ENCODE measurements around the gene RMDN2. TPM values are rescaled to one million over a fixed set of nuclear protein-coding genes. Genes with fewer than 3 reads are reported as not detected.
"Not testable (repeated sequence)": the region's sequence is repeated elsewhere in the genome, so short reads cannot be mapped to it uniquely, and the experiment has no call there.

RMDN2 gene
- polyA plus RNA-seq, 6 donors from 2014 or later: 13.0 to 24.3 (median 17.1) TPM

GRCh38 chr2:37963901-37964300 is 38.8 kb downstream of the RMDN2 start:
- not testable (repeated sequence) for DNase-seq; H3K4me3 Mint-ChIP-seq; ATAC-seq (ENCODE audit: low read depth in 2 of 2); H3K4me1 Mint-ChIP-seq; H3K27me3 Mint-ChIP-seq; H3K27ac Mint-ChIP-seq
- Mint-ChIP-seq H3K36me3 (peaks cover 22 to 38% of the 10 kb centered on the region in 2 donors), H3K9me3 (peaks cover 14 to 41% (median 36%) of the 10 kb centered on the region in 7 donors)

DNA sequence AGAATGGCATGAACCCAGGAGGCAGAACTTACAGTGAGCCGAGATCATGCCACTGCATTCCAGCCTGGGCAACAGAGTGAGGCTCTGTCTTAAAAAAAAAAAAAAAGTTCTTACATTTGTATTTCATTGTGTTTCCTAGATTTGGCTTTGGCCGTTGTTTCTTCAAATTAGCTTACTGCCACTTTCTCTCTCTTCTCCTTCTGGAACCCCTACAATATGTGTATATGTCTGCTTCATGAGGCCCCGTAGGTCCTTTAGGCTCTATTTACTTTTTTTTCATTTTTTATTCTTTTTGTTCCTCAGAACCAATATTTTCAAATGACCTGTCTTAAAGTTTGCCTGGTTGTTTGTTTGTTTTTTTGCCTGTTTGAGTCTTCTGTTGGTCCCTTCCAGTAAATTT is 41.2 kb downstream of the RMDN2 start:
- Mint-ChIP-seq H3K4me3 (no peak overlapping the region), H3K4me1 (peaks cover 4 to 10% (median 6%) of the 10 kb centered on the region in 3 donors), H3K9me3 (peaks cover 6 to 25% (median 16%) of the 10 kb centered on the region in 7 donors), H3K36me3 (peaks cover 15% of the 10 kb centered on the region in 2 donors), H3K27me3 (no peaks in the 10 kb centered on the region), H3K27ac (no peak overlapping the region)
- ATAC-seq (ENCODE audit: low read depth in 2 of 2): no peak
- no peak for DNase-seq

DNA sequence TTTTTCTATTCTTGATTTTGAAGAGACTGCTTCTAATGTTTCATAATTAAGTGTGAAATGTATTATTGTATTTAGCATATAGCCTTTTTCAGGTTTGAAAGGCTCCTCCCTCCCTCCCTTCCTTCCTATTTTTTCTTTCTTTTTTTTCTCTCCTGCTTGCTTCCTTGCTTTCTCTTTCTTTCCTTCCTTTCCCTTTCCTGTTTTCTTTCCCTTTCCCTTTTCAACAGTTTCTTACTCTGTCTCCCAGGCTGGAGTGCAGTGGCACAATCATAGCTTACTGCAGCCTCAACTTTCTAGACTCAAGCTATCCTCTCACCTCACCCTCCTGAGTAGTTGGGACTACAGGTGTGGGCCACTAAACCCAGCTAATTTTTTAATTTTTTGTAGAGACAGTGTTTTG is 44.6 kb downstream of the RMDN2 start:
- Mint-ChIP-seq H3K27ac (peak overlapping the region in 1 of 6 donors; percentile 75), H3K4me1 (peaks cover 5 to 13% (median 6%) of the 10 kb centered on the region in 3 donors), H3K4me3 (no peak overlapping the region), H3K9me3 (peaks cover 1 to 15% (median 12%) of the 10 kb centered on the region in 7 donors), H3K36me3 (peaks cover 11 to 12% of the 10 kb centered on the region in 2 donors), H3K27me3 (no peaks in the 10 kb centered on the region)
- DNase-seq (no peak), ATAC-seq (ENCODE audit: low read depth in 2 of 2) (no peak)

DNA sequence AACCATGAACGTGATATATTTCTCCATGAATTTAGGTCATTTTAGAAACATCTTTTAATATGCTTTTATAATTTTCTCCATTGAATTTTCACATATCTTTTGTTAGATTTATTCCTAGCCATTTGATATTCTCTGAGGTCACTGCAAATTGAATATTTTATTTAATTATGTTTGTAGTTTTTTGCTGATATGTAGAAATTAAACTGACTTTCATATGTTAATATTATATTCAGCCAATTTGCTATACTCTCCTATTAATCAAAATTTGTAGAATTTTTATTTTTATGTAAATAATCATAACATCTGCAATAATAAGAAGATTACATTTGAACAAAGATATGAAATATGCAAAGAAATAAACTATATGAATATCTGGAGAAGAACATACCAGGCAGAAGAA is 46.9 kb downstream of the RMDN2 start:
- Mint-ChIP-seq H3K4me3 (no peak overlapping the region), H3K27ac (no peak overlapping the region), H3K9me3 (peaks cover 0 to 3% (median 2%) of the 10 kb centered on the region in 7 donors), H3K36me3 (peaks cover 2 to 5% of the 10 kb centered on the region in 2 donors), H3K4me1 (peaks cover 6 to 13% (median 8%) of the 10 kb centered on the region in 3 donors), H3K27me3 (no peaks in the 10 kb centered on the region)
- ATAC-seq (ENCODE audit: low read depth in 2 of 2): no peak
- DNase-seq: no peak

DNA sequence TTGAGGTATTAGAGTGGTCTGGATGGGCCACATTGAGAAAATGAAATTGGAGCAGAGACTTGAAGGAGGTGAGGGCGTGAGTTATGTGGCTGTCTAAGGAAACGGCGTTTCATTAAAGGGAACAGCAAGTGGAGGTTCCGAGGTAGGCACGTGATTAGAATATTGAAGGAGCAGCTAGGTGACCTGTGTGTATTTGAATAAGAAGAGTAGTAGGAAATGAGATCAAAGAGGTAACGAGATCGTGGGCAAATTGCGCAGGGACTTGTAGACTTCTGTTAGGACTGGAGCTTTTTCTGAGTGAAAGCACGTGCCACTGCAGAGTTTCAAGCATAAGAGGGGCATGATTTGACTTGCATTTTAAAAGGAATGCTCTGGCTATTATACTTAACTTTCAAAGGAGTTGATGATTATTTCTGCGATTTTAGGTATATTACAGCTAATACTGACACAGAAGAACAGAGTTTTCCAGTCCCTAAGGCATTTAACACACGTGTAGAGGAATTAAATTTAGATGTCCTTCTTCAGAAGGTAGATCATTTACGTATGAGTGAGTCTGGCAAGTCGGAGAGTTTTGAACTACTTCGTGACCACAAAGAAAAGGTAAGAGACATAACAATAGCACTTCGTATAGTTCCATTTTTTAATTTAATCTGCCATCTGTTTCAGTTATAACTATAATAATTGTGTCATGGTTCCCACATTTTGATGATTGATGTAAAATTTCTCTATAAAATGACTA is 48.7 kb downstream of the RMDN2 start:
- H3K4me1 Mint-ChIP-seq: peaks cover 6 to 13% (median 8%) of the 10 kb centered on the region in 3 donors

DNA sequence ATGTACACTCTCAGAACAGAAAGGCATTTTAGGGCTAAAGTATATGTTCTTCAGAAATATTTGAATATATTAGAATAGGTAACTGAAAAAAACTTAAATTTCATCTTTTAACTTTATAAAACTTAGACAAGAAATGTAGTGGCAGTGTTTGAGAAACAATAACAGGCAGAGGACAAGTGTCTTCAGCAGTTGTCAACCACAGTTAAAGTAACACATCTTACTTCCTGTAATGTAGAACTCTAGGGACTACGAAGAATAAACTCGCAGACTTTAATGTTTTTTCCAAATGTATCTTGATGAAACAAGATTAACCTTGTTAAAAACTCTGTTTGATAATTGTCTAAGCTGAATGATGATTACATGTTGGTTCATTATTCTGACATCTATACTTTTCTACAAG is 50.7 kb downstream of the RMDN2 start:
- H3K27me3 Mint-ChIP-seq: no peaks in the 10 kb centered on the region
- H3K9me3 Mint-ChIP-seq: peaks cover 0 to 2% (median 0%) of the 10 kb centered on the region in 7 donors
- H3K36me3 Mint-ChIP-seq: no peaks in the 10 kb centered on the region
- DNase-seq (no peak), ATAC-seq (ENCODE audit: low read depth in 2 of 2) (no peak)
- no peak overlapping the region for H3K27ac Mint-ChIP-seq
- peaks cover 0 to 9% (median 3%) of the 10 kb centered on the region in 3 donors for H3K4me1 Mint-ChIP-seq
- no peak overlapping the region for H3K4me3 Mint-ChIP-seq

More for the DNA sequence above, 48.7 kb downstream of the RMDN2 start:
- Mint-ChIP-seq H3K36me3 (no peaks in the 10 kb centered on the region), H3K27me3 (no peaks in the 10 kb centered on the region), H3K9me3 (peaks cover 0 to 2% (median 0%) of the 10 kb centered on the region in 7 donors), H3K27ac (peak overlapping the region in 1 of 6 donors; percentile 35), H3K4me3 (no peak overlapping the region)
- no peak for DNase-seq
- no peak for ATAC-seq (ENCODE audit: low read depth in 2 of 2)

- no peaks in the 10 kb centered on the region for H3K27me3 Mint-ChIP-seq
- H3K4me1 Mint-ChIP-seq: peaks cover 0 to 9% (median 3%) of the 10 kb centered on the region in 3 donors
- H3K9me3 Mint-ChIP-seq: peaks cover 0 to 2% (median 0%) of the 10 kb centered on the region in 7 donors
- DNase-seq: no peak
- peak overlapping the region in 2 of 6 donors; percentile 12 to 22 for H3K27ac Mint-ChIP-seq
- H3K4me3 Mint-ChIP-seq: no peak overlapping the region
- ATAC-seq (ENCODE audit: low read depth in 2 of 2): no peak
- no peaks in the 10 kb centered on the region for H3K36me3 Mint-ChIP-seq
Measured at GRCh38 chr2:37976411-37976810, 51.3 kb downstream of the RMDN2 start.

GRCh38 chr2:37982147-37982582 is 57.1 kb downstream of the RMDN2 start:
- peak overlapping the region in 6 of 8 donors; percentile 2 to 78 (median 30) for H3K4me3 Mint-ChIP-seq
- ATAC-seq (ENCODE audit: low read depth in 2 of 2): peak in 1 of 2 donors; percentile 44
- no peaks in the 10 kb centered on the region for H3K27me3 Mint-ChIP-seq
- H3K27ac Mint-ChIP-seq: no peak overlapping the region
- peaks cover 0 to 5% (median 0%) of the 10 kb centered on the region in 7 donors for H3K9me3 Mint-ChIP-seq
- no peaks in the 10 kb centered on the region for H3K36me3 Mint-ChIP-seq
- peak; percentile 54 for DNase-seq
- peaks cover 8 to 10% (median 10%) of the 10 kb centered on the region in 3 donors for H3K4me1 Mint-ChIP-seq

DNA sequence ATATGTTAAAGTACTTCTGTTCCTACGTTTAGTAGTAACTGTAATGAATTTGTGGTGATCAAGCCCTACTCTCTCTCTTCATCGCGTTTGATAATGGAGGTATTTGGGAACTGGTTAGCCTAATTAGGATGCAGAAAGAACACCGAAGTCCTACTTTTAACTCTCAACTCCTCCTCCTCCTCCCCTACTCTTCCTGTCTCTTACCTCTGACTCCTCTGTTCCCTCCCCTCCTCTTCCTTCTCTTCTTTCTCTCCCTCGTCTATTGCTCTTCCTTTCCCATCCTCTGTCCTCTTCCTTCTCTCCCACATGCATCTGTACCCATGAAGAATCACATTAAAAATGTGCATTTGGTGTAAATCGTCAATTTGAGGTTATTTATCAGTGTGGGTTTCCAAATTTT is 57.8 kb downstream of the RMDN2 start:
- ATAC-seq (ENCODE audit: low read depth in 2 of 2): no peak
- Mint-ChIP-seq H3K9me3 (peaks cover 0 to 5% (median 0%) of the 10 kb centered on the region in 7 donors), H3K4me3 (no peak overlapping the region), H3K27ac (no peak overlapping the region), H3K36me3 (no peaks in the 10 kb centered on the region), H3K27me3 (no peaks in the 10 kb centered on the region), H3K4me1 (peaks cover 8 to 10% (median 10%) of the 10 kb centered on the region in 3 donors)
- DNase-seq: no peak

DNA sequence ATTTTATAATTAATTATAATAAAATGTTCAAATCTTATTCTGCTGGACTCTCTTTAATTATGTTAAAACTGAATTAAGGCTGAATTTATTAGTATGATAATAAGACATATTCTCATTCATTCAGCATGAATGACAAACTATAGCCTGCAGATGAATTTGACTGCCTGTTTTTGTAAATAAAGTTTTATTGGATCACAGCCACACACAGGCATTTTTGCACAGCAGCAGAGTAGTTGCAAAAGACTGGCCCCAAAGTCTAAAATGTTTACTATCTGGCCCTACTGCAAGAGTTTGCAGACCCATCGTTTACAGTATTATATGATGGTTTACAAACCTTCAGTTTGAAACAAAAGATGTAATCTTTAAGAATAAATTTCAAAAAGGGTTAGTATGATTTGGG is 58.6 kb downstream of the RMDN2 start:
- no peak for DNase-seq
- H3K9me3 Mint-ChIP-seq: peaks cover 0 to 3% (median 0%) of the 10 kb centered on the region in 7 donors
- no peaks in the 10 kb centered on the region for H3K36me3 Mint-ChIP-seq
- H3K27me3 Mint-ChIP-seq: no peaks in the 10 kb centered on the region
- H3K4me1 Mint-ChIP-seq: peaks cover 8 to 10% (median 10%) of the 10 kb centered on the region in 3 donors
- no peak overlapping the region for H3K27ac Mint-ChIP-seq
- H3K4me3 Mint-ChIP-seq: no peak overlapping the region
- no peak for ATAC-seq (ENCODE audit: low read depth in 2 of 2)

- H3K9me3 Mint-ChIP-seq: peaks cover 0 to 3% (median 0%) of the 10 kb centered on the region in 7 donors
- H3K4me1 Mint-ChIP-seq: peaks cover 8 to 10% (median 10%) of the 10 kb centered on the region in 3 donors
- H3K27me3 Mint-ChIP-seq: no peaks in the 10 kb centered on the region
- ATAC-seq (ENCODE audit: low read depth in 2 of 2) (no peak), DNase-seq (no peak)
- no peak overlapping the region for H3K4me3 Mint-ChIP-seq
- no peak overlapping the region for H3K27ac Mint-ChIP-seq
- no peaks in the 10 kb centered on the region for H3K36me3 Mint-ChIP-seq
Measured at GRCh38 chr2:37984176-37984575, 59.1 kb downstream of the RMDN2 start.

DNA sequence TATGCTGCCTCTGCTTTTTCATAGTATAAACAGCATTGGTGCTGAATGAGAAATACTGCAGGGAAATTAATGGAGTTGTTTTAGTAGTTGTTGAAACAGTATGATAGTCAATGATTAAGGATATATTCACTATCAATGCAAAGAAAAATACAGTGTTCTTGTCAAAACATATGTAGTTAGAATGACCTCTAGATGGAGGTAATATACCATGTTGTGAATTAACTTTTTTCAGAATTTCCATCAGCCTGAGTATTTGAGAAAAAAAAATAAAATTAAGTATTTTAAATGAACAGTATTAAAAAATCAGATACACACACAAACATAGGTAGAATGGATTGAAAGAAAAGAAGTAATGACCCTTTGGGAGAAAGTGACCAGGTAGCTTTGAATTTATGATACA is 59.5 kb downstream of the RMDN2 start:
- ATAC-seq (ENCODE audit: low read depth in 2 of 2): no peak
- no peaks in the 10 kb centered on the region for H3K36me3 Mint-ChIP-seq
- peaks cover 0 to 3% (median 0%) of the 10 kb centered on the region in 7 donors for H3K9me3 Mint-ChIP-seq
- H3K27me3 Mint-ChIP-seq: no peaks in the 10 kb centered on the region
- DNase-seq: no peak
- peaks cover 8 to 10% (median 10%) of the 10 kb centered on the region in 3 donors for H3K4me1 Mint-ChIP-seq
- H3K4me3 Mint-ChIP-seq: no peak overlapping the region
- no peak overlapping the region for H3K27ac Mint-ChIP-seq

GRCh38 chr2:37985333-37985732 is 60.2 kb downstream of the RMDN2 start:
- ATAC-seq (ENCODE audit: low read depth in 2 of 2): no peak
- Mint-ChIP-seq H3K4me3 (no peak overlapping the region), H3K36me3 (no peaks in the 10 kb centered on the region), H3K27me3 (no peaks in the 10 kb centered on the region), H3K4me1 (peaks cover 8 to 10% (median 10%) of the 10 kb centered on the region in 3 donors), H3K9me3 (peaks cover 0 to 3% (median 0%) of the 10 kb centered on the region in 7 donors), H3K27ac (no peak overlapping the region)
- DNase-seq: no peak
